Activated CD8-positive, alpha-beta memory T cell treated with anti-CD3 and anti-CD28 coated beads, Interleukin-2, amount 50 U/mL, for 24 hours (primary cell): ENCODE measurements around the gene IQGAP1.

Experiments
- DNase-seq: peaks from one replicate; pipeline ENCODE4 v3.0.0-alpha.2; 2020; ENCODE audit errors: extremely low read depth

Gene IQGAP1

GRCh38 chr15:90530250-90531051, 142.4 kb downstream of the IQGAP1 start:
- no peak for DNase-seq

DNA sequence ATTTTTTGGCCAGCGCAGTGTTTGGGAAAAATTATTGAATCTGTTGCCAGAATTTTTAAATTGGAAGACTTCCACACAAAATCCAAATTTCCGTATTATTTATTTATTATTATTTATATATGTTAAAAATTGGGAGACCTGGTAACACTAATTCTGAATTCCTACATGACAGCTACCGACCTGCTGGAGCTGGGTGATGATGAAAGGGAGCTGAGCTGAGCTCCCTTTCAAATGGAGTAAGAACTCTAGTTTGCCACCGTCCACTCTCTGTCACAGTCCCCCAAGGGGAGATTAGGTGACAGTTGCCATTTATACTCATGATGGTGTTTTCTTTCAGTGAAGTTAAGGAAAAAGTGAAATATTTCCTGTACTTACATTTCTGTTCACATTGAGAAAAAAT, 143.1 kb downstream of the IQGAP1 start:
- no peak for DNase-seq

DNA sequence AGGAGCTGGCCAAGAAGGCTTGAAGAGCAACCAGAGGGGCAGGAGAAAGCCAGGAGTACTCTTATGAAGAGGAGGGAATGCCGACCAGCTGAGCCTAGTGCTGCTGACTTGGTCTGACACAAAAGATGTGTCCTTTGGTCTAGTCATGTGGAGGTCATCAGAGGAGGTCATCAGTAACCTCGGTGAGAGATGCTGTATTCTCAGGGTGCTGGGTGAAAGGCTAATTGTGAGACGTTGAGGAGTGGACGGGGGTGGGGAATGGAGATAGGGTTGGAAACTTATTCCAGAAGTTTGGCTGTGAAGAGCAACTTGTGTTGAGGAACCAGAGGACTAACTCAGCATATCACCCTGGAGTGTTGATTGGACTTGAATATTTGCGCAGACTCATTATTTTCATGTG, 147.2 kb downstream of the IQGAP1 start:
- no peak for DNase-seq

- DNase-seq, result no peak
These were observed 151.7 kb downstream of the IQGAP1 start for GRCh38 chr15:90539789-90540188.

DNA sequence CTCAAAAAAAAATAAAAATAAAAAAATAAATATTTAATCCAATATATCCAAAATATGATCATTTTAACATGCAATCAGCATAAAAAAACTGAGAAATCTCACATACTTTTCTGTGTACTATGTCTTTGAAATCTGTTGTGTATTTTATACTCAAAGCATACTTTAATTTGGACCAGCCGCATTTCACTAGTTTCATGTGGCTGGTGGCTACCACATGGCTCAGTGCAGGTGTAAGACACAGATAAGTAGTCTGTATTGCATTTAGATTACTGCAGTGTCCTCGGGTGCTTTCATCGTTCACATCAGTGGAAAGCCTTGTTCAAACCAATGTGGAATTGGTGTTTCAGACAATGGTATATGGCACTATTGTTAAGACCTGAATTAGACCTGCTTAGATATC, 152.7 kb downstream of the IQGAP1 start:
- no peak for DNase-seq

DNA sequence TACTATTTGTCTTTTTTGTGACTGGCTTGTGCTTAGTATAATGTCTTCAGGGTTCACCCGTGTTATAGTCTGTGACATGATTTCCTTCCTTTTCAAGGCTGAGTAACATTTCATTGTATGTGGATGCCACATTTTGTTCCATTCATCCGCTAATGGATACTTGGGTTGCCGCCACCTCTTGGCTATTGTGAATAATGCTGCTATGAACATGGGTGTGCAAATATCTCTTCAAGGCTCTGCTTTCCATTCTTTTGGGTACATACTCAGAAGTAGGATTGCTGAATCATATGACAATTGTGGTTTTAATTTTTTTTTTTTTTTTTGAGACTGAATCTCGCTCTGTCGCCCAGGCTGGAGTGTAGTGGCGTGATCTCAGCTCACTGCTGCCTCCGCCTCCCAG, 157.1 kb downstream of the IQGAP1 start:
- DNase-seq, result no peak

DNA sequence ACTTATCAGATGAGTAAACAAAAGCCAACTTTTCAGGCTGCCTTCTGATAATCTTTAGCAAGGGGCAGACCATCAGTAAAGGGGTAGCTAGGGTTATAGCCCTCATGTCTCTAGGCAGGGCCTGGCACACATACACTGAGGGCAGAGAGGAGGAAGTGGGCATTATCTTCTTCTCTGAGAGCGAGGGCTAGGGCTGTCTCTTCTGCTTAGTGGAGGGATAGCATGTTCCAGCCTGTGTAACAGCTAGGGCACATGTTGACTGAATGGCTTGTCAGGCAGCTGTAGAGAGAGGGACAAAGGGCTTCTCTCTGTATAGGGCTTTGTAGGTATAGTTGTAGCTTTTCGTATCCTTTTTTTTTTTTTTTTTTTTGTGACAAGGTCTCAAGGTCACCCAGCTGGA, 159.5 kb downstream of the IQGAP1 start:
- no peak for DNase-seq

DNA sequence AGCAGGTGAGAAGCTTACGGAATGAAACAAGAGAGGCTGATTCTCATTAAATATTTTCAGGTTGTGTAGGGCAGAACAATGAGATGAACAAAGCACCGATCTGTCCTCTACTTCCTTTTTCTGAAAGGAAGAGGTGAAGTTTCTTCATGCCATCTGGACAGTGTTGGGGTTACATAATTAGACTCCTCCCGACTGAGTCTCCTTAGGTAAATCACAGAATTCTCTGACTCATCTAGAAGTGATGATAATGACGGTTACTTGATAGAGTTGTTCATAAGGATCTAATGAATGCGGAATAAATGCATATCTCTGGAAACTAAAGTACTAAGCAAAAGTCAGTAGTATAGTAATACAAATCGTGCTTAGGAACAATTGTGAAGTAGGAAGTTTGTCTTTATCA, 162.9 kb downstream of the IQGAP1 start:
- no peak for DNase-seq
